SH-SY5Y (cell line): ENCODE data around the gene LMNA.

ENCODE experiments used
- GATA2 ChIP-seq: IDR thresholded peaks from 2 replicates; pipeline ENCODE4 v1.6.1; 2011; ENCODE audit warnings: mild to moderate bottlenecking, low read depth, low read length
- GATA3 ChIP-seq: IDR thresholded peaks from 2 replicates; pipeline ENCODE4 v1.6.1; 2011; ENCODE audit warnings: low read depth, mild to moderate bottlenecking, low read length, moderate library complexity

Gene LMNA

GRCh38 chr1:156096640-156097391 lies 17.7 kb upstream of the LMNA start:
- TF ChIP-seq GATA2, result no peak
- no peak for TF ChIP-seq GATA3

GRCh38 chr1:156097499-156098178 lies 16.9 kb upstream of the LMNA start:
- TF ChIP-seq GATA3 (no peak), GATA2 (no peak)

- TF ChIP-seq GATA3, result no peak
- no peak for TF ChIP-seq GATA2
Measured at GRCh38 chr1:156098784-156099183, 15.7 kb upstream of the LMNA start.

GRCh38 chr1:156099282-156099681 lies 15.2 kb upstream of the LMNA start:
- TF ChIP-seq GATA2 (no peak), GATA3 (no peak)

GRCh38 chr1:156100205-156100995 lies 14.1 kb upstream of the LMNA start:
- TF ChIP-seq GATA3, result no peak

GRCh38 chr1:156101880-156102279 lies 12.6 kb upstream of the LMNA start:
- TF ChIP-seq GATA2 (no peak), GATA3 (no peak)

- TF ChIP-seq GATA3 (no peak), GATA2 (no peak)
Measured at GRCh38 chr1:156102633-156103511, 11.6 kb upstream of the LMNA start.

GRCh38 chr1:156103521-156103947 lies 11.0 kb upstream of the LMNA start:
- no peak for TF ChIP-seq GATA2
- TF ChIP-seq GATA3, result no peak

- no peak for TF ChIP-seq GATA3
- no peak for TF ChIP-seq GATA2
Measured at GRCh38 chr1:156104065-156104810, 10.3 kb upstream of the LMNA start.

- TF ChIP-seq GATA3 (no peak), GATA2 (no peak)
Measured at GRCh38 chr1:156104861-156105832, 9.4 kb upstream of the LMNA start.

- TF ChIP-seq GATA2 (no peak; the same call in 1 of the 2 replicates), GATA3 (no peak)
Measured at GRCh38 chr1:156106624-156107488, 7.7 kb upstream of the LMNA start.
